Measurements from ENCODE around the gene ARL3.

GRCh38 chr10:102705531-102705930, 8.7 kb downstream of the ARL3 start:
- no peak for TF ChIP-seq CTCF (IDR thresholded peaks at IDR 0.05)
- TF ChIP-seq POLR2A (IDR thresholded peaks at IDR 0.05) = no peak
- no peak for TF ChIP-seq EP300 (IDR thresholded peaks at IDR 0.05)
